ENCODE results near the gene ZBTB20. TPM values are rescaled to one million over a fixed set of nuclear protein-coding genes. Genes with fewer than 3 reads are reported as not detected.

ZBTB20 gene
- total and polyA plus RNA-seq, 10 of the 15 experiments (the other 5 are each of a cell fraction or from before 2014, with no cell fraction given) = 0.20 to 5.5 (median 2.2) TPM

DNA sequence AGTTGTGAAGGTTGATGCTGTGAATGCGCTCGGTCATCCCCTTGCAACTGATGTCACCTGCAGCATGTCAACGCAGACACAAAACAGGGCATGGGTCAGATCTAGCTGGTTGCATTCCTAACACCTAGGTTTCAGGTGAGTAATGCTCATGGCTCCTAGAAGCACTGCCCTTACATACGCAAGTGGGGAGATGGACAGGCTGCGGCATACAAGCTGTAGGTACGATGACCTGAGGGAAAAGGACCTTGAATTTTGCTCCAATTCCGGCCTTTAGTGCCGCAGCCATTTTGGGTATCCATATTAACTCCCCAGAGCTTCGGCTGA, 795.3 kb downstream of the ZBTB20 start:
- H3K27me3 ChIP-seq (replicated peaks in 1 of 2; ENCODE audit: control insufficient read depth in 2 of 2, insufficient read depth in 2 of 2, low read length in 1 of 2) = no peaks in the 10 kb centered on the region
- ChIA-PET POLR2A (no interaction called here), RAD21 (ENCODE audit: unreplicated experiment) (no interaction called here), SMC1A (ENCODE audit: uncharacterized antibody, unreplicated experiment) (interaction anchor here (2.7 kb wide), 1 partner anchor 61 kb away, joined by 5 read pairs; no protein-coding TSS in a partner anchor), CTCF (interaction anchor here (1.0 to 1.5 kb wide), 2 partner anchors 11 to 45 kb away, joined by 3 to 4 read pairs; no protein-coding TSS in a partner anchor)
- H3K4me2 ChIP-seq (ENCODE audit: control insufficient read depth, insufficient read depth) = no peak overlapping the region
- BruUV-seq (replicated peaks) = no TSS peak
- in situ Hi-C loops (cut with MboI) (no loop called here), intact Hi-C loops (cut with micrococcal nuclease; ENCODE audit: unreplicated experiment) (no loop called here)
- no peak for ATAC-seq
- H4K20me1 ChIP-seq (ENCODE audit: control insufficient read depth, insufficient read depth) = no peaks in the 10 kb centered on the region
- H3K9me3 ChIP-seq (replicated peaks; ENCODE audit: control insufficient read depth, insufficient read depth, low read length) = no peaks in the 10 kb centered on the region
- H3K27ac ChIP-seq (ENCODE audit: control insufficient read depth, insufficient read depth) = no peak overlapping the region
- H3K4me3 ChIP-seq = no peak overlapping the region
- DNase-seq (ENCODE audit: low read depth, low spot score) = no peak
- no peaks in the 10 kb centered on the region for H3K79me2 ChIP-seq (ENCODE audit: control insufficient read depth, insufficient read depth, low read length)
- peaks cover 0 to 5% of the 10 kb centered on the region in 2 experiments; a peak in 3 of 4 replicates for H3K36me3 ChIP-seq (ENCODE audit: control insufficient read depth in 2 of 2, insufficient read depth in 2 of 2, low read length in 1 of 2)
- no peak overlapping the region for H3K9ac ChIP-seq (ENCODE audit: control insufficient read depth, insufficient read depth, low read length)
- no peak overlapping the region for H2AFZ ChIP-seq (ENCODE audit: control insufficient read depth, low read depth, low read length)
- H3K4me1 ChIP-seq (ENCODE audit: control insufficient read depth, insufficient read depth, low read length) = no peaks in the 10 kb centered on the region
- TF ChIP-seq, protein P1, sequence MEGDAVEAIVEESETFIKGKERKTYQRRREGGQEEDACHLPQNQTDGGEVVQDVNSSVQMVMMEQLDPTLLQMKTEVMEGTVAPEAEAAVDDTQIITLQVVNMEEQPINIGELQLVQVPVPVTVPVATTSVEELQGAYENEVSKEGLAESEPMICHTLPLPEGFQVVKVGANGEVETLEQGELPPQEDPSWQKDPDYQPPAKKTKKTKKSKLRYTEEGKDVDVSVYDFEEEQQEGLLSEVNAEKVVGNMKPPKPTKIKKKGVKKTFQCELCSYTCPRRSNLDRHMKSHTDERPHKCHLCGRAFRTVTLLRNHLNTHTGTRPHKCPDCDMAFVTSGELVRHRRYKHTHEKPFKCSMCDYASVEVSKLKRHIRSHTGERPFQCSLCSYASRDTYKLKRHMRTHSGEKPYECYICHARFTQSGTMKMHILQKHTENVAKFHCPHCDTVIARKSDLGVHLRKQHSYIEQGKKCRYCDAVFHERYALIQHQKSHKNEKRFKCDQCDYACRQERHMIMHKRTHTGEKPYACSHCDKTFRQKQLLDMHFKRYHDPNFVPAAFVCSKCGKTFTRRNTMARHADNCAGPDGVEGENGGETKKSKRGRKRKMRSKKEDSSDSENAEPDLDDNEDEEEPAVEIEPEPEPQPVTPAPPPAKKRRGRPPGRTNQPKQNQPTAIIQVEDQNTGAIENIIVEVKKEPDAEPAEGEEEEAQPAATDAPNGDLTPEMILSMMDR (IDR thresholded peaks at IDR 0.05 in 2 of 3, conservative IDR thresholded peaks at IDR 0.05 in 1 of 3; ENCODE audit: control insufficient read depth in 2 of 3, extremely low read depth in 1 of 3, insufficient read depth in 1 of 3, low read depth in 3 of 3, low read length in 3 of 3) = no peak
- no peak for FAIRE-seq
- 92% methylated on average over 9 of the region's 9 CpGs for WGBS (ENCODE audit: insufficient coverage, insufficient replicate concordance, low lambda C conversion rate, missing lambda C conversion rate)

DNA sequence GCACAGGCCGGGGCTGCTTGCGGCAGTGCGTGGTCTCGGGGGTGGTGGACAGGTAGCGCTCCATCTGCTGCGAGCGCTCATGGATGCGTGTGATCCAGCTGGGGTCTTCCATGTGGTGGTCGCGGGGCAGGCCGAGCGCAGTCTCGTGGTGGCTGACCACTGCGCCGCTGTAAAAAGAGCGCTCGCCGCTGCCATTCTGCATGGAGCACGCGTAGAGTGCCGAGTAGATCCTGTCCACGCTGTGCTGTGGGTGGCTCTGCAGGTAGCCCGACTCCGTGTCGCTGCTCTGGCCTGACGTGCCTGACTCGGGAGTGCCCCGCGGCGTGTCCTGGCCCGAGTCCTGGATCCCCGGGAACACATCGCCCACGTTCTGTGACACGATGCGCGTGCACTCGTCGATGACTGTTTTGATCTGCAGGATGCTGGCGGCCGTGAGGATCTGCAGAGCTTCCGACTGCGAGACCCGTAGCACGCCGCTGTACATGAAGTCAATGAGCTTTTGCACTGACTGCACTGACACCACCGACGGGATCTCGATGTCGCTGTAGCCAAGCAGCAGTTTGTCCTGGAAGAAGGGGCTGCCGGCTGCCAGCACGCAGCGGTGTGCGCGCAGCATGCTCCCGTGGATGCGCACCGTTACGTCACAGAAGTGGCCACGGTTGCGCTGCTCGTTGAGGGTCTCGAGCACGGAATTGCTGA, 795.8 kb downstream of the ZBTB20 start:
- Histone ChIP-seq H3K27ac (ENCODE audit: control insufficient read depth, insufficient read depth) (no peak overlapping the region), H3K4me3 (no peak overlapping the region), H4K20me1 (ENCODE audit: control insufficient read depth, insufficient read depth) (no peaks in the 10 kb centered on the region), H3K36me3 (ENCODE audit: control insufficient read depth in 2 of 2, insufficient read depth in 2 of 2, low read length in 1 of 2) (peaks cover 0 to 5% of the 10 kb centered on the region in 2 experiments; a peak in 3 of 4 replicates), H3K27me3 (replicated peaks in 1 of 2; ENCODE audit: control insufficient read depth in 2 of 2, insufficient read depth in 2 of 2, low read length in 1 of 2) (no peaks in the 10 kb centered on the region), H3K4me1 (ENCODE audit: control insufficient read depth, insufficient read depth, low read length) (no peaks in the 10 kb centered on the region), H3K9me3 (replicated peaks; ENCODE audit: control insufficient read depth, insufficient read depth, low read length) (no peaks in the 10 kb centered on the region), H3K79me2 (ENCODE audit: control insufficient read depth, insufficient read depth, low read length) (no peaks in the 10 kb centered on the region), H3K9ac (ENCODE audit: control insufficient read depth, insufficient read depth, low read length) (no peak overlapping the region), H3K4me2 (ENCODE audit: control insufficient read depth, insufficient read depth) (no peak overlapping the region), H2AFZ (ENCODE audit: control insufficient read depth, low read depth, low read length) (no peak overlapping the region)
- no peak for DNase-seq (ENCODE audit: low read depth, low spot score)
- ChIA-PET RAD21 (ENCODE audit: unreplicated experiment) (no interaction called here), CTCF (interaction anchor here (1.5 kb wide), 1 partner anchor 11 kb away, joined by 3 read pairs; no protein-coding TSS in a partner anchor), POLR2A (no interaction called here), SMC1A (ENCODE audit: uncharacterized antibody, unreplicated experiment) (no interaction called here)
- no peak for ATAC-seq
- FAIRE-seq = no peak
- WGBS (ENCODE audit: insufficient coverage, insufficient replicate concordance, low lambda C conversion rate, missing lambda C conversion rate) = 96% methylated on average over 63 of the region's 64 CpGs
- no TSS peak for BruUV-seq (replicated peaks)
- in situ Hi-C loops (cut with MboI) (no loop called here), intact Hi-C loops (cut with micrococcal nuclease; ENCODE audit: unreplicated experiment) (no loop called here)
- no peak for TF ChIP-seq CEBPB (IDR thresholded peaks at IDR 0.05; ENCODE audit: borderline replicate concordance in 1 of 2, low read depth in 2 of 2, low read length in 2 of 2)
- no peak for TF ChIP-seq MEF2A (IDR thresholded peaks at IDR 0.05; ENCODE audit: insufficient read depth, low read depth, low read length)
- TF ChIP-seq CBX5 (IDR thresholded peaks at IDR 0.05; ENCODE audit: low read depth) = no peak
- TF ChIP-seq NR2F1 (conservative IDR thresholded peaks at IDR 0.05) = no peak
- TF ChIP-seq, protein P2, sequence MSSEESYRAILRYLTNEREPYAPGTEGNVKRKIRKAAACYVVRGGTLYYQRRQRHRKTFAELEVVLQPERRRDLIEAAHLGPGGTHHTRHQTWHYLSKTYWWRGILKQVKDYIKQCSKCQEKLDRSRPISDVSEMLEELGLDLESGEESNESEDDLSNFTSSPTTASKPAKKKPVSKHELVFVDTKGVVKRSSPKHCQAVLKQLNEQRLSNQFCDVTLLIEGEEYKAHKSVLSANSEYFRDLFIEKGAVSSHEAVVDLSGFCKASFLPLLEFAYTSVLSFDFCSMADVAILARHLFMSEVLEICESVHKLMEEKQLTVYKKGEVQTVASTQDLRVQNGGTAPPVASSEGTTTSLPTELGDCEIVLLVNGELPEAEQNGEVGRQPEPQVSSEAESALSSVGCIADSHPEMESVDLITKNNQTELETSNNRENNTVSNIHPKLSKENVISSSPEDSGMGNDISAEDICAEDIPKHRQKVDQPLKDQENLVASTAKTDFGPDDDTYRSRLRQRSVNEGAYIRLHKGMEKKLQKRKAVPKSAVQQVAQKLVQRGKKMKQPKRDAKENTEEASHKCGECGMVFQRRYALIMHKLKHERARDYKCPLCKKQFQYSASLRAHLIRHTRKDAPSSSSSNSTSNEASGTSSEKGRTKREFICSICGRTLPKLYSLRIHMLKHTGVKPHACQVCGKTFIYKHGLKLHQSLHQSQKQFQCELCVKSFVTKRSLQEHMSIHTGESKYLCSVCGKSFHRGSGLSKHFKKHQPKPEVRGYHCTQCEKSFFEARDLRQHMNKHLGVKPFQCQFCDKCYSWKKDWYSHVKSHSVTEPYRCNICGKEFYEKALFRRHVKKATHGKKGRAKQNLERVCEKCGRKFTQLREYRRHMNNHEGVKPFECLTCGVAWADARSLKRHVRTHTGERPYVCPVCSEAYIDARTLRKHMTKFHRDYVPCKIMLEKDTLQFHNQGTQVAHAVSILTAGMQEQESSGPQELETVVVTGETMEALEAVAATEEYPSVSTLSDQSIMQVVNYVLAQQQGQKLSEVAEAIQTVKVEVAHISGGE (CRISPR knock-in tag; IDR thresholded peaks at IDR 0.05) = no peak
- no peak for TF ChIP-seq SIX5 (IDR thresholded peaks at IDR 0.05; ENCODE audit: low read depth, low read length, severe bottlenecking)
- no peak for TF ChIP-seq NFXL1 (IDR thresholded peaks at IDR 0.05; ENCODE audit: borderline replicate concordance)
- TF ChIP-seq NFYA (IDR thresholded peaks at IDR 0.05; ENCODE audit: borderline replicate concordance, low read depth, low read length) = no peak
